Measurements from ENCODE around the gene TPRN.

TPRN gene

DNA sequence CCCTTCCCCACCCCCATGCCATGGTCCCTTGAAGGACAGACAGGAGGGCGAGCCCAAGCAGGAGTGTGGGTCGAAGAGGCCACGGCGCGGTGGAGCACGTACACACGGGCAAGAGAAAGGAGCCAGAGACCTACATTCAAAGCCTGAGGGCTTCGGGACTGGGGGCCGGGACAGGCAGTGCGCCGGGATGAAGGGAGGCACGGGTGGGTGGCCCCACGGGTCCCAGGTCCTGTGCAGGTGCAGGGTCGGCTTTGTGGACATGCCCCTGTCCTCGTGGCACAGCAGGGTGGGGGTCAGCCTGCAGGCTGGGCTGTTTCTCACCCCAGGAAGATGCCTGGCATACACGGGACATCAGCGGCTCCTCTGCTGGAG, 40.5 kb downstream of the TPRN start:
- TF ChIP-seq, protein P1, sequence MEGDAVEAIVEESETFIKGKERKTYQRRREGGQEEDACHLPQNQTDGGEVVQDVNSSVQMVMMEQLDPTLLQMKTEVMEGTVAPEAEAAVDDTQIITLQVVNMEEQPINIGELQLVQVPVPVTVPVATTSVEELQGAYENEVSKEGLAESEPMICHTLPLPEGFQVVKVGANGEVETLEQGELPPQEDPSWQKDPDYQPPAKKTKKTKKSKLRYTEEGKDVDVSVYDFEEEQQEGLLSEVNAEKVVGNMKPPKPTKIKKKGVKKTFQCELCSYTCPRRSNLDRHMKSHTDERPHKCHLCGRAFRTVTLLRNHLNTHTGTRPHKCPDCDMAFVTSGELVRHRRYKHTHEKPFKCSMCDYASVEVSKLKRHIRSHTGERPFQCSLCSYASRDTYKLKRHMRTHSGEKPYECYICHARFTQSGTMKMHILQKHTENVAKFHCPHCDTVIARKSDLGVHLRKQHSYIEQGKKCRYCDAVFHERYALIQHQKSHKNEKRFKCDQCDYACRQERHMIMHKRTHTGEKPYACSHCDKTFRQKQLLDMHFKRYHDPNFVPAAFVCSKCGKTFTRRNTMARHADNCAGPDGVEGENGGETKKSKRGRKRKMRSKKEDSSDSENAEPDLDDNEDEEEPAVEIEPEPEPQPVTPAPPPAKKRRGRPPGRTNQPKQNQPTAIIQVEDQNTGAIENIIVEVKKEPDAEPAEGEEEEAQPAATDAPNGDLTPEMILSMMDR (IDR thresholded peaks at IDR 0.05): no peak

DNA sequence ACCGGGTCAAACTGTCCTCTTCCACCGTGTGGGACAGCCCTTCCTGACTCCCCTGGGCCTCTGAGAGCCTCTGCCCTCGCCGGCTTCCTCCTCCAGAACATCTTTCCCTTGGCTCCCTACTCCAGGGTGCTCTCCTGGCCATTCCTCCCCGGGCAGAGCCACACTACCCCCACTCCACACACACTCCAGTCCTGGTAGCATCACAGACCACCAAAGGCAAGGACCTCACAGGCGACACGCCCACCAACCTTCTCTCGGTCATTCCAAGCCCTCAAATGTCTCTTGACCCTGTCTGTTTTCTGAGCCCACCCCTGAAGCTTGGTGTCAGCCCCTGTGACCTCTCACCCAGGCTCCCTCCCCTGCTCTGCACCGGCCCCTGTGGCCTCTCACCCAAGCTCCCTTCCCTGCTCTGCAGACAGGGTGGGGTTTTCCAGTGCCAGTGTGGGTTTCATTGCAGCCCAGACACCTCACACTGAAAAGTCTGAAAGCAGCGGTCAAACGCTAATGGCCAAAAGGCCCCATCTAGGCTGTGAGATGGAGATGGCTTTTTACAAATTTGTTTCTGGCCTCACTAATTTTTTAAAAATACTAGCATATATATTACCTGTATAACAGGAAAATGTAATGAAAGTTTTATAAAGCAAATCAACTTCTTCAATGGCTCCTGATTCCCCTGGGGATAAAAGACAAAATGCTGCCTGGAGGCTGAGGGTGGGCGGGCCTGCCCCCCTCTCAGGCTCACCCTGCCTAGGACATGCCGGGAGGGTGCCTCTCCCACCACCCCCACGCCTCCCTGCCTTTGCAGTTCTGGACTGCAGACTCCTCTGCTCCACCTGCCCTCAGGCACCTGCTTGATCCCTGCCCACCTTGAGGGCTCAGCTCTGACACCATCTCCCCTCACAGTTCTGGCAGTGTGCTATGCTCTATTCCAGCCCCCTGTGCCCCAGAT, 41.2 kb downstream of the TPRN start:
- TF ChIP-seq, protein P1 (IDR thresholded peaks at IDR 0.05): no peak

DNA sequence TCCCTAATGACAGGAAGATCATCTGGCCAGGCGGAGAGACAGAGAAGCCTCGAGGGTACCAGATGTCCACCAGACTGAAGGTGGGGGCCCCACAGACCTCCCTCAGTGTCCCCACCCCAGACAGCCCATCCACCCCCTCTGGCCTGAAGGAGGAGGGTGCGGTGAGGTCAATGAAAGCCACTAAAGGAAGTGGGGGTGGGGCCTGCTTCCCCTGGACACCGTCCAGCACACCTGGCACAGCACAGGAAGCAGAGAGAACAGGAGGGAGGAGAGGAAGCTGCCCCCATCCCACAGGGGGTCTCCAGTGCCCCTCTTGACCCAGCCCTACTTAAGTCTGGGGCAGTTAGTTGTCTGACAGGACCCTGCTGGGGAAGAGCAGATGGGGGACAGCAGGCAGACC, 41.9 kb downstream of the TPRN start:
- TF ChIP-seq, protein P1 (IDR thresholded peaks at IDR 0.05): no peak

DNA sequence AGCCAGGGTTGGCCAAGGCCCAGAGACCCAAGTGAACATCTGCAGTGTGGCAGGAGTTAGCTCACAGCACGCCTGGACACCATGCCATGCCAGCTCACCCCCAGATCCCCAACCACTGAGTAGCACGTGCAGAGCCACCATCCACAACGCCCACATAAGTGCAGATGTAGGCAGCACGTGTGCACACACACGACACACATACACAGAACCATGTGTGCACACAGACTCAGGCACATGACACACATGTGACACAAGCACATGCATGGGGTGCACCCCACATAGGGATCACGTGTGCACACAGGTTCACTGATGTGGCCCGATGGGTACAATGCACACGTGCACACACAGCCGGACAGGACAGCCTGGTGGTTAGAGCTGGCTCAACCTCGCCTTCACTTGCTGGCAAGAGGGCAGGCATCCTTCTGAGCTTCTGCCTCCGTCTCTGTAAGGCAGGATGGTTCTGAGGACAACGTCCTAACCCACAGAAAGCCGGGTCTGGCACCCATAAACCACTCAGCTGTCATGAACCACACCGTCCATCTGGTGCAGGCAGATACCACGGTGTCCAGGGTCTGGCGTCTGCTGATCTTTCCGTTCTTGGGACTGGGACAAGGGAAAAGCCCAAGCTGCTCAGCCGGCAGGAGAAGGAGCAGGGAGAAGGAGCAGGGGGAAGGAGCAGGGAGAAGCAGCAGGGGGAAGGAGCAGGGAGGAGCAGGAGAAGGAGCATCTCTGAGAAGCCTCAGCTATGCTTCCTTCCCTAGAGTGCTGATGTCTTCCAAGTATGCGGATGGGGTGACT, 42.7 kb downstream of the TPRN start:
- TF ChIP-seq, protein P1 (IDR thresholded peaks at IDR 0.05): no peak

DNA sequence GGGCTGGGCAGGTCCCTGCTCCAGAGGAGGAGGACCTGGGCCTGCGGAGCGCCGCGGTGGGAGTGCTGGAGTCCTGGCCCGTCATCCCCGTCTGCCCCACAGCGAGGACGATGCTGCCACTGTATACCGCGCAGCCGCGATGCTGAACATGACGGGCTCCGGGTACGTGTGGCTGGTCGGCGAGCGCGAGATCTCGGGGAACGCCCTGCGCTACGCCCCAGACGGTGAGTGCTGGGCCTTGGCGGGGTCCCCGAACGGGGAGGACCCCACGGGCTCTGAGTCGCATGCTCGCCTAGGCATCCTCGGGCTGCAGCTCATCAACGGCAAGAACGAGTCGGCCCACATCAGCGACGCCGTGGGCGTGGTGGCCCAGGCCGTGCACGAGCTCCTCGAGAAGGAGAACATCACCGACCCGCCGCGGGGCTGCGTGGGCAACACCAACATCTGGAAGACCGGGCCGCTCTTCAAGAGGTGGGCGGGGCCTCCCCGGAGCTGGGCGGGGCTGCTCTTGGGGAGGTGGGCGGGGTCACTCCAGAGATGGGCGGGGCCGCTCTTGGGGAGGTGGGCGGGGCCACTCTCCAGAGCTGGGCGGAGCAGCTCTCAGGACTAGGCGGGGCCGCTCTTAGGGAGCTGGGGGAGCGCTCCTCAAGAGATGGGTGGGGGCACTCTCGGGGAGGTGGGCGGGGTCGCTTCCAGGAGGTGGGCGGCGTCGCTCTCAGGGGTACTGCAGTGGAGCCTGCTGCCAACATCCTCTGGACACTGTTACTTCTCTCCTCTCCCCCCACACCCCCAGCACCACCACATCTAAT, 43.8 kb downstream of the TPRN start:
- TF ChIP-seq, protein P1 (IDR thresholded peaks at IDR 0.05): no peak

DNA sequence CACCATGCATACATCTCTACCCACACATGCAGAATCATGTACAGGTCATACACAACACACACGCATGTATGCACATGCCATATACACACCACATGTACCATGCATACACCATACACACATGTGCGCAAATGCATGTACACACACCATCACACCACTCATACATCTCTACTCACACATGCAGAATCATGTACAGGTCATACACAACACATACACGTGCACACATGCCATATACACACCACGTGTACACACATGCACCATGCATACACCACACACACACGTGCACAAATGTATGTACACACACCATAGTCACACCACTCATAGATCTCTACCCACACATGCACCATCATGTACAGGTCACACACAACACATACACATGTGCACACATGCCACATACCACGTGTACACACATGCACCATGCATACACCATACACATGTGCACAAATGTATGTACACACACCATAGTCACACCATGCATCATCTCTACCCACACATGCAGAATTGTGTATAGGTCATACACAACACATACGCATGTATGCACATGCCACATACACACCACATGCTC, 47.6 kb downstream of the TPRN start:
- TF ChIP-seq, protein P1 (IDR thresholded peaks at IDR 0.05): no peak
